IgD-negative memory B cell (primary cell): ENCODE measurements around the gene VSIG1. TPM values are rescaled to one million over a fixed set of nuclear protein-coding genes. Genes with fewer than 3 reads are reported as not detected.

Source experiments
- H3K27ac Mint-ChIP-seq, 3 donors: one replicate each; pipeline ENCODE4 v1.8.0; 2020 to 2022; ENCODE audit warnings: mild to moderate bottlenecking in 3 of 3, mixed read lengths in 3 of 3, moderate library complexity in 1 of 3
- H3K27me3 Mint-ChIP-seq: one replicate; pipeline ENCODE4 v1.8.0; 2021; ENCODE audit warnings: mixed read lengths
- H3K36me3 Mint-ChIP-seq: one replicate; pipeline ENCODE4 v1.8.0; 2020; ENCODE audit warnings: mild to moderate bottlenecking, mixed read lengths
- H3K4me1 Mint-ChIP-seq, 3 donors: one replicate each; pipeline ENCODE4 v1.8.0; 2020 to 2022; ENCODE audit warnings: mixed read lengths in 3 of 3, mild to moderate bottlenecking in 1 of 3
- H3K4me3 Mint-ChIP-seq, 4 donors: one replicate each; pipeline ENCODE4 v1.8.0; 2020 to 2022; ENCODE audit warnings: mild to moderate bottlenecking in 4 of 4, mixed read lengths in 4 of 4, moderate library complexity in 3 of 4
- H3K9me3 Mint-ChIP-seq, 3 donors: one replicate each; pipeline ENCODE4 v1.8.0; 2020 to 2021; ENCODE audit warnings: mixed read lengths in 3 of 3, mild to moderate bottlenecking in 1 of 3
- polyA plus RNA-seq: library from polyadenylated mRNA; unstranded; fragments of 300-500 nt; fragmentation: Illumina TruSeq; gene quantifications from one replicate; pipeline ENCODE4 v1.2.3, GENCODE V29; 2021

VSIG1 gene
- polyA plus RNA-seq, 1 donor from 2014 or later: 7.7 TPM

DNA sequence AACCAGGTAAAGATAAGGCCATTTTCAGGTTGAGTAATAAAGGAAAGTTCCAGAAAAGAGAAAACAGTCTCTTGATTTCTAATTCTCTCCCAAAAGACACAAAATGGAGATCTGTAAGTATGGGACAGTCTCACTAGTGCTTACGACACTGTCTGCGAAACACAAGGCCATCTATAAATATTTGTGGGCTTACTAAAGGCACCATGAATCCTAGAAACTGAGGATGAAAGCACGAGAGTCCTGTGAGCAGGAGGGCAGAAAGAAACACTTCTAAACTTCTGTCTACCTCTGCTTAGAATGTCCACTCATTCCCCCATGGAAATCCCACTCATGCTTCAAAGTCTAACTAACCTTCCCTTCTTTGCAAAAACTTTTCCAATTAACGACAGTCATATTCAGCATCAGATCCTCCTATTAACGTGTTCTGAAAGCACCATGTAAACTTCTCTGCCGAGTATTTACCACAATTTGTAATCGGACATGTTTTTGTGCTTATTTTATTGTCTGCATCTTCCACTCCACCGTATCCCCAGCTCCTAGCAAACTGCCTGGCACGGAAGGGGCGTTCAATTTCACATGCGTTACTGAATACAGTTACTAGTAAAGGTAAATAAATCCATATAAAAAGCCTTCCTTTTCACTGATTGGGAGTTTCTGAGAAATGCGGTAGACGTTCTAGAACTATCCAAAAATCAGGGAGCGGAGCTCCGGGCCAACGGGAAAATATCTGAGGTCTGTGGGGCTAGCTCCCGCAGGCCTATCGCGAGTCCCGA lies 45.8 kb downstream of the VSIG1 start:
- H3K27me3 Mint-ChIP-seq: no peaks in the 10 kb centered on the region
- no peaks in the 10 kb centered on the region for H3K9me3 Mint-ChIP-seq
- no peak overlapping the region for H3K4me3 Mint-ChIP-seq
- peaks cover 0 to 5% (median 3%) of the 10 kb centered on the region in 3 donors for H3K4me1 Mint-ChIP-seq
- H3K36me3 Mint-ChIP-seq: no peaks in the 10 kb centered on the region
- H3K27ac Mint-ChIP-seq: no peak overlapping the region

GRCh38 chrX:108091264-108091877 lies 46.5 kb downstream of the VSIG1 start, which contains the start of the genes ATG4A and PSMD10:
Gene ATG4A (plus strand): TSS chrX:108091778. CDS start chrX:108091827, 49 bp downstream.
Gene PSMD10 (minus strand): TSS chrX:108091542. CDS start chrX:108091520, 22 bp downstream.
- no peaks in the 10 kb centered on the region for H3K36me3 Mint-ChIP-seq
- no peaks in the 10 kb centered on the region for H3K9me3 Mint-ChIP-seq
- H3K27me3 Mint-ChIP-seq: no peaks in the 10 kb centered on the region
- H3K27ac Mint-ChIP-seq: no peak within 1 kb of the TSS
- H3K4me3 Mint-ChIP-seq: no peak within 1 kb of the TSS
- H3K4me1 Mint-ChIP-seq: peaks cover 0 to 5% (median 3%) of the 10 kb centered on the region in 3 donors

DNA sequence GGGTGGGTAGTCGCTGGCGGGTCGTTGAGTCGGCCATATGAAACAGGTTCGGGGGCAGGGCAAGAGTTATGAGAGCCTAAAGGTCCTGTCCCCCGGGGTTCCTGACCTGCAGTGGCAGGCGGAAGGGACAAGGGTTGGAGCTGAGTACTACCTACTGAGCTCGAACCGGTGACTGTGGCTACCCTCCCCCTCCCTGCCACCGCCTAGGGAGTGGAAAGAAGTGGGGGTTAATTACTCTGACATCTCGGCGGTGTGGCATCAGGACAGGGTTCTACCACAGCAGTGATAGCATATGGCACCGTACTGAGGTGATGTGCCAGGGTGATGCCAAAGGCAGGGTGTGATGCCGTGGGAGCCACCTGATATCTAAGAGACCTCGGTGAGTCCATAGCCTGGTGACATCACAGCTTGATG lies 47.0 kb downstream of the VSIG1 start:
- H3K36me3 Mint-ChIP-seq: no peaks in the 10 kb centered on the region
- no peaks in the 10 kb centered on the region for H3K27me3 Mint-ChIP-seq
- H3K4me1 Mint-ChIP-seq: peaks cover 0 to 5% (median 3%) of the 10 kb centered on the region in 3 donors
- no peak overlapping the region for H3K4me3 Mint-ChIP-seq
- H3K27ac Mint-ChIP-seq: no peak overlapping the region
- no peaks in the 10 kb centered on the region for H3K9me3 Mint-ChIP-seq

DNA sequence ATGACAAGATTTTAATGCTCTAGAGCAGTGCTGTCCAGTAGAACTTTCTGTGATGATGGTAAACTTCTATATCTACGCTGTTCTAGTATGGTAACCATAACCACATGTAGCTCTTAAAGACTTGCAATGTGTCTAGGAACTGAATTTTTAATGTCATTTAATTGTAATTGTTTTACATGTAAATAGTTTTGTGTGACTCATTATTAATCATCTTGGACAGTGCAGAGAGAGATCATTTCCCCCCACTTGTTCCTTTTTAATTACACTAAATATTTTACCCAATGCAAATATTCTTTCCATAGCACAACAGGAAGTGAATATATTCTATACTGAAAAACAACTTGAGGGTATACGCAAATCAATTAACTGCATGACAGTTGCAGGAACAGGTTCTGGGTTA lies 52.5 kb downstream of the VSIG1 start:
- no peaks in the 10 kb centered on the region for H3K9me3 Mint-ChIP-seq
- peaks cover 0 to 5% (median 0%) of the 10 kb centered on the region in 3 donors for H3K4me1 Mint-ChIP-seq
- H3K27ac Mint-ChIP-seq: no peak overlapping the region
- no peaks in the 10 kb centered on the region for H3K27me3 Mint-ChIP-seq
- no peaks in the 10 kb centered on the region for H3K36me3 Mint-ChIP-seq
- H3K4me3 Mint-ChIP-seq: no peak overlapping the region

- no peaks in the 10 kb centered on the region for H3K36me3 Mint-ChIP-seq
- H3K4me1 Mint-ChIP-seq: peaks cover 0 to 5% (median 4%) of the 10 kb centered on the region in 3 donors
- H3K9me3 Mint-ChIP-seq: peaks cover 0 to 4% (median 0%) of the 10 kb centered on the region in 3 donors
- H3K27me3 Mint-ChIP-seq: peaks cover 2% of the 10 kb centered on the region
- H3K27ac Mint-ChIP-seq: no peak overlapping the region
- H3K4me3 Mint-ChIP-seq: no peak overlapping the region
Measured at GRCh38 chrX:108105473-108105872, 60.6 kb downstream of the VSIG1 start.

- H3K36me3 Mint-ChIP-seq: peaks cover 2% of the 10 kb centered on the region
- H3K4me3 Mint-ChIP-seq: no peak overlapping the region
- H3K27me3 Mint-ChIP-seq: peaks cover 1% of the 10 kb centered on the region
- H3K4me1 Mint-ChIP-seq: no peaks in the 10 kb centered on the region
- no peak overlapping the region for H3K27ac Mint-ChIP-seq
- peaks cover 0 to 2% (median 0%) of the 10 kb centered on the region in 3 donors for H3K9me3 Mint-ChIP-seq
Measured at GRCh38 chrX:108114541-108114940, 69.7 kb downstream of the VSIG1 start.

- Mint-ChIP-seq H3K27me3 (no peaks in the 10 kb centered on the region), H3K27ac (no peak overlapping the region), H3K4me3 (no peak overlapping the region), H3K4me1 (no peaks in the 10 kb centered on the region), H3K9me3 (peaks cover 0 to 2% (median 0%) of the 10 kb centered on the region in 3 donors), H3K36me3 (peaks cover 2% of the 10 kb centered on the region)
Measured at GRCh38 chrX:108117988-108118387, 73.1 kb downstream of the VSIG1 start.

- H3K4me1 Mint-ChIP-seq: no peaks in the 10 kb centered on the region
- no peaks in the 10 kb centered on the region for H3K27me3 Mint-ChIP-seq
- peaks cover 2% of the 10 kb centered on the region for H3K36me3 Mint-ChIP-seq
- H3K4me3 Mint-ChIP-seq: no peak overlapping the region
- H3K9me3 Mint-ChIP-seq: peaks cover 0 to 1% (median 0%) of the 10 kb centered on the region in 3 donors
- no peak overlapping the region for H3K27ac Mint-ChIP-seq
Measured at GRCh38 chrX:108121291-108121690, 76.4 kb downstream of the VSIG1 start.

- H3K27ac Mint-ChIP-seq: no peak overlapping the region
- H3K36me3 Mint-ChIP-seq: no peaks in the 10 kb centered on the region
- H3K27me3 Mint-ChIP-seq: no peaks in the 10 kb centered on the region
- no peak overlapping the region for H3K4me3 Mint-ChIP-seq
- no peaks in the 10 kb centered on the region for H3K4me1 Mint-ChIP-seq
- peaks cover 0 to 1% (median 0%) of the 10 kb centered on the region in 3 donors for H3K9me3 Mint-ChIP-seq
Measured at GRCh38 chrX:108122748-108123147, 77.9 kb downstream of the VSIG1 start.

GRCh38 chrX:108123591-108124366 lies 78.9 kb downstream of the VSIG1 start:
- H3K27ac Mint-ChIP-seq: peak overlapping the region in 2 of 3 donors; percentile 6 to 29
- no peaks in the 10 kb centered on the region for H3K27me3 Mint-ChIP-seq
- H3K4me3 Mint-ChIP-seq: no peak overlapping the region
- peaks cover 0 to 1% (median 0%) of the 10 kb centered on the region in 3 donors for H3K9me3 Mint-ChIP-seq
- peaks cover 2% of the 10 kb centered on the region for H3K36me3 Mint-ChIP-seq
- H3K4me1 Mint-ChIP-seq: no peaks in the 10 kb centered on the region

DNA sequence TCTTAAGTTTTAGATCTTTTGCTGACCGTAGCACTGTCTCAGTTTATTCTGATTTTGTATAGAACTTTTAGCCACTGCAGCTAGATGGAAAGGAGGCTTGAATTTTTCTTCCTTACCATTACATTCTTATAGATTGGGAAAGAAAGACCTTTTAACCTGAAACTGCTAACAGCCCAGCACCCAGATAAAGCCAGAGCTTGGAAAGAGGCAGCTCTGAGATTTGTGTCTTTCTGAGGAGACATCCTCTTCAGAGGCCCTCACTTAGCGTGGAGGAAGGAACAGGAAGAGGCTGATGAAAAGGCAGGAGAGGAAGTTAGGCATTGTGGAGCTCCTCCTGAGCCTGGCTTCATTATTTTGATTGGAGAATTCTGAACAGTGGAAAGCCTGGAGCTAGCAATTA lies 81.8 kb downstream of the VSIG1 start:
- no peaks in the 10 kb centered on the region for H3K27me3 Mint-ChIP-seq
- H3K27ac Mint-ChIP-seq: no peak overlapping the region
- H3K9me3 Mint-ChIP-seq: peaks cover 0 to 1% (median 0%) of the 10 kb centered on the region in 3 donors
- H3K4me3 Mint-ChIP-seq: no peak overlapping the region
- H3K4me1 Mint-ChIP-seq: no peaks in the 10 kb centered on the region
- peaks cover 6% of the 10 kb centered on the region for H3K36me3 Mint-ChIP-seq

DNA sequence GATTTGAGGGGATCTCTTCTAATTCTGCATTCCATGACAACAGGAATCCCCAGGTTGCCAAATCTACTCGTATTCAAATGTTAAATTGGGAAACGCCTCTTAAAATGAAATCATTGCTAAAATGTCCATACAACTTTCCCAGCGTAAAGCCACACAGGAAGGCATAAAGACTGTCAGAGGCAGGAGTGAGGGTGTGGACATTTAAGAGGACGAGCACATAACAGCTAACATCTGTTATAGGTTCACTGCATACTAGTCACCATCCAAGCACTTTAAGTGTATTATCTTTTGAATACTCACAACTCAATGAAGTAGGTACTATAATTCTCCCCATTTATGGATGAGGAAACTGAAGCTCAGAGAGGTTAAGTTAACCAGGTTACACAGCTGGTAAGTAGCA lies 82.3 kb downstream of the VSIG1 start:
- Mint-ChIP-seq H3K27ac (no peak overlapping the region), H3K9me3 (peaks cover 0 to 1% (median 0%) of the 10 kb centered on the region in 3 donors), H3K4me3 (no peak overlapping the region), H3K36me3 (peaks cover 8% of the 10 kb centered on the region), H3K4me1 (no peaks in the 10 kb centered on the region), H3K27me3 (peaks cover 1% of the 10 kb centered on the region)
